Endothelial cell of umbilical vein (primary cell): Measurements from ENCODE around the gene NAP1L1. TPM values are rescaled to one million over a fixed set of nuclear protein-coding genes. Genes with fewer than 3 reads are reported as not detected.

Source experiments
- BruUV-seq: library from RNA; stranded (reverse); fragments of 400-500 nt; replicated peaks from 2 replicates; lab custom pipeline; 2021; lab: Mats Ljungman, UMichigan
- CTCF ChIA-PET: fragments of 300-600, 350-600 bp; sonication (Branson Sonifier 250); formaldehyde crosslinking; loops from one replicate; lab custom pipeline; 2021; ENCODE audit warnings: antibody characterized with exemption, inconsistent platforms; lab: Charles Lee
- POLR2A ChIA-PET: fragments of 300-600, 350-600 bp; sonication (Branson Sonifier 250); formaldehyde crosslinking; loops from one replicate; lab custom pipeline; 2021; ENCODE audit warnings: antibody characterized with exemption, inconsistent platforms; lab: Charles Lee
- DNase-seq: peaks from one replicate; pipeline ENCODE4 v3.0.0-alpha.2; 2011; ENCODE audit warnings: low read depth, low spot score
- FAIRE-seq: peaks from 2 replicates; lab custom pipeline; 2011; peaks lifted over from hg19 to GRCh38; lab: Jason Lieb, UNC
- H2AFZ ChIP-seq: 2 replicates; pipeline ENCODE4 v1.6.0; 2012; ENCODE audit warnings: low read depth, low read length, control low read depth, inconsistent platforms
- H3K27ac ChIP-seq: 2 replicates; pipeline ENCODE4 v1.5.1; 2011; ENCODE audit warnings: low read depth, mild to moderate bottlenecking, control low read depth, low read length, moderate library complexity; ENCODE audit not compliant: insufficient read depth
- H3K27me3 ChIP-seq, 2 experiments: 2 replicates each; pipeline versions ENCODE4 v1.6.0 to v1.6.1; 2011; ENCODE audit warnings: low read length in 2 of 2, mixed read lengths in 1 of 2; ENCODE audit not compliant: control insufficient read depth in 2 of 2, insufficient read depth in 2 of 2
- H3K36me3 ChIP-seq, 2 experiments: 2 replicates in 1 of 2; 3 replicates in 1 of 2; pipeline ENCODE4 v1.5.1; 2011; ENCODE audit warnings: low read length in 2 of 2, mild to moderate bottlenecking in 1 of 2, moderate library complexity in 1 of 2; ENCODE audit not compliant: control insufficient read depth in 2 of 2, insufficient read depth in 2 of 2; ENCODE audit errors: extremely low read depth in 1 of 2
- H3K4me1 ChIP-seq: 3 replicates; pipeline ENCODE4 v1.5.1; 2011; ENCODE audit warnings: mild to moderate bottlenecking, low read length; ENCODE audit not compliant: control insufficient read depth, insufficient read depth; ENCODE audit errors: extremely low read depth
- H3K4me2 ChIP-seq: 2 replicates; pipeline ENCODE4 v1.6.1; 2011; ENCODE audit warnings: low read length, control low read depth, mixed read lengths; ENCODE audit not compliant: insufficient read depth
- H3K4me3 ChIP-seq, 3 experiments: fragments of 200-600 bp in 1 of 3; sonication (generic), shearing (Covaris generic) in 1 of 3; replicated peaks in 1 of 3; 2 replicates each; pipeline ENCODE4 v1.5.1; 2011 to 2016; ENCODE audit warnings: control low read depth in 3 of 3, low read length in 3 of 3, mild to moderate bottlenecking in 2 of 3, inconsistent platforms in 1 of 3, low read depth in 1 of 3, moderate library complexity in 1 of 3; ENCODE audit not compliant: insufficient read depth in 1 of 3
- H3K79me2 ChIP-seq: 2 replicates; pipeline ENCODE4 v1.6.0; 2012; ENCODE audit warnings: low read length, inconsistent platforms; ENCODE audit not compliant: control insufficient read depth, insufficient read depth
- H3K9ac ChIP-seq: replicated peaks from 2 replicates; pipeline ENCODE3; 2011; ENCODE audit warnings: low read length, control low read depth; ENCODE audit not compliant: insufficient read depth; ENCODE audit errors: extremely low read depth
- H3K9me1 ChIP-seq: replicated peaks from 3 replicates; pipeline ENCODE4 v1.6.0; 2011; ENCODE audit warnings: mild to moderate bottlenecking, low read length; ENCODE audit not compliant: control insufficient read depth, insufficient read depth; ENCODE audit errors: extremely low read depth
- H3K9me3 ChIP-seq: replicated peaks from 2 replicates; pipeline ENCODE4 v1.5.1; 2012; ENCODE audit warnings: low read length, inconsistent platforms; ENCODE audit not compliant: control insufficient read depth, insufficient read depth
- H4K20me1 ChIP-seq: replicated peaks from 2 replicates; pipeline ENCODE3; 2011; ENCODE audit warnings: mild to moderate bottlenecking, low read length; ENCODE audit not compliant: control insufficient read depth, insufficient read depth; ENCODE audit errors: extremely low read depth
- EZH2 ChIP-seq: IDR thresholded peaks from 2 replicates; pipeline ENCODE4 v1.6.1; 2012; ENCODE audit warnings: borderline replicate concordance, low read depth, mild to moderate bottlenecking, moderate library complexity, low read length, inconsistent platforms; ENCODE audit not compliant: severe bottlenecking
- FOS ChIP-seq: IDR thresholded peaks from 2 replicates; pipeline ENCODE4 v1.6.1; 2011; ENCODE audit warnings: mild to moderate bottlenecking, low read length, moderate library complexity, borderline replicate concordance; ENCODE audit not compliant: insufficient read depth
- GATA2 ChIP-seq: IDR thresholded peaks from 2 replicates; pipeline ENCODE4 v1.7.0; 2011; ENCODE audit warnings: low read depth, mild to moderate bottlenecking, moderate library complexity, mixed read lengths, low read length; ENCODE audit not compliant: insufficient read length, insufficient read depth
- JUN ChIP-seq: IDR thresholded peaks from 2 replicates; pipeline ENCODE4 v1.6.1; 2011; ENCODE audit warnings: borderline replicate concordance, low read depth; ENCODE audit not compliant: insufficient read length, insufficient read depth
- MAX ChIP-seq: IDR thresholded peaks from 2 replicates; pipeline ENCODE4 v1.6.1; 2011; ENCODE audit not compliant: insufficient read depth, insufficient read length
- MYC ChIP-seq: IDR thresholded peaks from one replicate; pipeline ENCODE4 v1.6.1; 2011; ENCODE audit warnings: mild to moderate bottlenecking, low read depth, low read length
- POLR2A ChIP-seq: IDR thresholded peaks from 2 replicates; pipeline ENCODE4 v1.6.1; 2012; ENCODE audit warnings: low read depth, mild to moderate bottlenecking, control low read depth, low read length
- POLR2AphosphoS5 ChIP-seq: IDR thresholded peaks from 2 replicates; pipeline ENCODE4 v1.6.1; 2012; ENCODE audit warnings: low read depth, mild to moderate bottlenecking, control low read depth, low read length, moderate library complexity; ENCODE audit not compliant: insufficient read depth
- dilution Hi-C: fragments of 300-500 bp; cut with MboI; formaldehyde crosslinking; loops from one replicate; pipeline ENCODE4 v1.15.0; 2019; ENCODE audit warnings: low sequenced_read_pairs; ENCODE audit not compliant: extremely low pct_ligation_motif_present
- intact Hi-C: fragments of 100-400 bp; cut with micrococcal nuclease; formaldehyde crosslinking; loops from one replicate; pipeline ENCODE4 v1.10.0; 2022
- polyA plus RNA-seq, 4 experiments: library from polyadenylated mRNA; depleted of rRNA in 3 of 4; stranded (reverse) in 3 of 4; unstranded in 1 of 4; fragments of >200 nt; gene quantifications; 2 replicates each; pipeline versions ENCODE4 v1.2.1 to v1.2.3, GENCODE V29; 2011 to 2012; ENCODE audit warnings: missing spikeins in 1 of 4
- total RNA-seq: library from RNA; stranded (reverse); gene quantifications from 2 replicates; pipeline ENCODE4 v1.2.3, GENCODE V29; 2021
- TF ChIP-seq, protein P1 (sequence below), 2 donors: IDR thresholded peaks; 1 replicate in 1 of 2; 2 replicates in 1 of 2; pipeline ENCODE4 v1.5.1; 2011; ENCODE audit warnings: low read length in 2 of 2, mild to moderate bottlenecking in 2 of 2, moderate library complexity in 2 of 2, control low read depth in 1 of 2, inconsistent platforms in 1 of 2, low read depth in 1 of 2; ENCODE audit not compliant: insufficient read depth in 1 of 2; ENCODE audit errors: extremely low read depth in 1 of 2

NAP1L1 gene
- total and polyA plus RNA-seq, 2 donors (not counting 3 experiments of a cell fraction or from before 2014, with no cell fraction given): 127 to 649 TPM

DNA sequence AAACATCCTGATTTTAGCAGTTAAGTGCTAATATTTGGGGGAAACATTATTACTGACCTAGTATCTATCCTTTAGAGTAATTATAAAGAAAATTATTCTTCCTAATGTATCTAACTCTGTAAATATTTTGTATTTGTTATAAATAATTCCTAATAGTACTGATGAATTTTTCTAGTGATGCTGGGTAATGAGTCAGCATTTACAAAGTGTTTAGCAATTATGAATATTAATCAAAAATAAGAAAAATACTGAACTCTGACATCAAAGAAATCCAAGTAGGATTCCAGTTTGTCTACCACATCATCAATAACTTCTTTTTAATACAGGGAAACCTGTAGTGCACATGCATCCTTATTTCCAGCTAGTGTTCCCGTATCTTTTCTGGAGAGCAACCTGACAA, 9.0 kb downstream of the NAP1L1 start:
- Histone ChIP-seq H3K79me2 (peaks cover 100% of the 10 kb centered on the region), H3K9me1 (no peaks in the 10 kb centered on the region), H3K4me2 (no peak overlapping the region), H3K36me3 (peaks cover 0 to 3% of the 10 kb centered on the region in 2 experiments), H3K4me3 (no peak overlapping the region), H3K9ac (no peak overlapping the region), H3K27me3 (no peaks in the 10 kb centered on the region), H2AFZ (no peak overlapping the region), H3K4me1 (peaks cover 5% of the 10 kb centered on the region), H3K27ac (no peak overlapping the region), H4K20me1 (peaks cover 13% of the 10 kb centered on the region), H3K9me3 (no peaks in the 10 kb centered on the region)
- dilution Hi-C loops (loop anchor here (25.0 kb wide), 1 partner anchor 262 kb away; the partner anchor contains the start of gene BBS10), intact Hi-C loops (no loop called here)
- no TSS peak for BruUV-seq
- ChIA-PET POLR2A (no interaction called here), CTCF (interaction anchor here (1.2 kb wide), 1 partner anchor 39 kb away, joined by 3 read pairs; no protein-coding TSS in a partner anchor)
- no peak for DNase-seq
- TF ChIP-seq FOS (no peak), MYC (no peak), MAX (no peak), EZH2 (no peak), JUN (no peak), POLR2A (no peak), GATA2 (no peak), POLR2AphosphoS5 (no peak)
- TF ChIP-seq, protein P1, sequence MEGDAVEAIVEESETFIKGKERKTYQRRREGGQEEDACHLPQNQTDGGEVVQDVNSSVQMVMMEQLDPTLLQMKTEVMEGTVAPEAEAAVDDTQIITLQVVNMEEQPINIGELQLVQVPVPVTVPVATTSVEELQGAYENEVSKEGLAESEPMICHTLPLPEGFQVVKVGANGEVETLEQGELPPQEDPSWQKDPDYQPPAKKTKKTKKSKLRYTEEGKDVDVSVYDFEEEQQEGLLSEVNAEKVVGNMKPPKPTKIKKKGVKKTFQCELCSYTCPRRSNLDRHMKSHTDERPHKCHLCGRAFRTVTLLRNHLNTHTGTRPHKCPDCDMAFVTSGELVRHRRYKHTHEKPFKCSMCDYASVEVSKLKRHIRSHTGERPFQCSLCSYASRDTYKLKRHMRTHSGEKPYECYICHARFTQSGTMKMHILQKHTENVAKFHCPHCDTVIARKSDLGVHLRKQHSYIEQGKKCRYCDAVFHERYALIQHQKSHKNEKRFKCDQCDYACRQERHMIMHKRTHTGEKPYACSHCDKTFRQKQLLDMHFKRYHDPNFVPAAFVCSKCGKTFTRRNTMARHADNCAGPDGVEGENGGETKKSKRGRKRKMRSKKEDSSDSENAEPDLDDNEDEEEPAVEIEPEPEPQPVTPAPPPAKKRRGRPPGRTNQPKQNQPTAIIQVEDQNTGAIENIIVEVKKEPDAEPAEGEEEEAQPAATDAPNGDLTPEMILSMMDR (IDR thresholded peaks at IDR 0.05; ENCODE audit: extremely low read depth in 1 of 2, insufficient read depth in 1 of 2, low read depth in 1 of 2, low read length in 2 of 2): no peak
- FAIRE-seq: no peak
